Endometrial microvascular endothelial cells (primary cell): ENCODE data around the gene INCENP. TPM values are rescaled to one million over a fixed set of nuclear protein-coding genes. Genes with fewer than 3 reads are reported as not detected.

Experiments used
- in situ Hi-C: cut with HindIII; loops from 2 replicates; pipeline ENCODE4 v1.10.0; 2017; ENCODE audit warnings: low sequenced_read_pairs, low pct_unique_long_range_greater_than_20kb; ENCODE audit errors: inconsistent ontology term
- total RNA-seq: library from RNA; depleted of rRNA; stranded (reverse); fragments of >200 nt; gene quantifications from one replicate; pipeline ENCODE4 v1.2.3, GENCODE V29; 2015; ENCODE audit errors: inconsistent ontology term

The INCENP gene
- total RNA-seq, 1 donor from 2014 or later, result 50.7 TPM

DNA sequence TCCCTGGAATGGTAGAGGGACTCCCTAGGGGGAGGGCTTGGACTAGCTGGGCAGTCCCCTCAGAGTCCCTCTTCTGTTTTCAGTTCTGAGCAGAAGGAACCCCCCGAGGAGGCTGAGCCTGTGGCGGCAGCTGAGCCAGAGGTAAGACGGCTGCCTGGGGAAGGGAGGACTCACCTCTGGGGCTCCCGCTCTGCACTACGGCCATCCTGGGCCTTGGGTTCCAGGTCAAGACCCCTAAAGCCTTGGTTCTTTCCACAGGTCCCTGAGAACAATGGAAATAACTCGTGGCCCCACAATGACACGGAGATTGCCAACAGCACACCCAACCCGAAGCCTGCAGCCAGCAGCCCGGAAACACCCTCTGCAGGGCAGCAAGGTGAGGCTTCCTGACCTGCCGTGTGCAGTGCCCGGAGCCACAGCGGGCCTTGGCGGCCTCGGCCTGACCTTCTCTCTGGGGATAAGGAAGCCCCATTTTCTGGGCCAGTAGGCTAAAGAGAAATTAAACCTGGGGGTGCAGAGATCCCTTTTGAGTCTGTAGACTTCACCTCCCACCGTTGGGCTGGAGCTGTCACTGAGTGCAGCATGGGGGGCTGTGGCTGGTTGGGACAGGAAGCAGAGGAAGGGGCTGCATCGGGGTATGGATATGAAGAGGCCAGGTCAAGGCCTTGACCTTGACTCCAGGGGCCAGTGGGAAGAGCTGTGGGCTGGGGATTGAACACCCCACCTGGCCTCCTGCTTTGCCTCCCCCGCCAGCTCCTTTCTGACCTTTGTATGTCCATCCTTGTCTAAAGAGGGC, 15.0 kb downstream of the INCENP start:
- in situ Hi-C loops, result no loop called here

DNA sequence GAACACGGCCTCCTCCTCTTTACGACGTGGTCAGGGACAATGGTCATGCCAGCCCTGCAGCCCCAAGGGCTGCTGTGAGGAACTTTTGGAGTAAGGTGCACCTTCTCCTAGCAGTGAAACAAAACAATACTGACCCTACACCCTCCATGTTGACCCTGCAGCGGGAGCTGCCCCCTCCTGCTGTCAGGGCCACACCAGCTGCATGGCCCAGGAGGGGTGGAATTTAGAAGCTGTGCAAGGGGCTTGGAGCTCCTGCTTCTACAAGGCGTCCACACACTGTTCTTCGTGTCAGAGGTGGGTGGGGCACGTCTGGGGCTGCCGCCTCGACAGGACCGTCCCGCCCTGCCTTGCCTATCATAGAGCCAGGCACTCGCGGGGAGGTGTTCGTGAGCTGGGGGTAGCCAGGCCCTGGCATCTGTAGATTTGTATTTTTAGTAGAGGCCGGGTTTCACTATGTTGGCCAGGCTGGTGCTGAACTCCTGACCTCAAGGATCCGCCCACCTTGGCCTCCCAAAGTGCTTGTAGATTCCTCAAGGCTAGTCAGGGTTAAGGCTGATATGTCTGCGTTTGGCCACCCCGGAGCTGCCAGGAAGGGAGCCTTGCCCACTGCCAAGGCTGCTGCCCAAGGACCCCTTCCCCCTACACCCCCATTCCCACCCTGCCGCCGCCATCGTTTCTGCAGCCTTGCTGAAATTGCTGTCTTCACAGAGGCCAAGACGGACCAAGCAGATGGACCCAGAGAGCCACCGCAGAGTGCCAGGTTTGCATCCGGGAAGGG, 15.9 kb downstream of the INCENP start:
- in situ Hi-C loops, result no loop called here

- in situ Hi-C loops, result no loop called here
Measured at GRCh38 chr11:62140304-62141110, 16.7 kb downstream of the INCENP start.

GRCh38 chr11:62141111-62142042, 17.6 kb downstream of the INCENP start:
- in situ Hi-C loops, result no loop called here

DNA sequence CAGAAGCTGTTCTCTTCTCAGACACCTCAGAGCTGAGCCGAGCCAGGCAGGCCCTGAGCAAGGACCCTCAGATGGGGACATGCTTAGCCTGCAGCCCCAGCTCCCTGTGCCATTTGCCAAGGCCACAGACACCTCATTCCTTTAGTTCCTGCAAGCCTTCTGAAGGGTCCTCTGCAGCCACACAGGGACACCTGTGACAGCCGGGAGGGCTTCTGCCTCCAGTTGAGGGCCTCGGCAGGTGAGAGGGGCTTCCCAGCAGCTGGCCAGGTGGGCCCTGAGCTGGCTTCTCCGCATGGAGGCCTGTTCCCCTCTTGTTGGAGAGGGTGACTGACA, 18.2 kb downstream of the INCENP start:
- in situ Hi-C loops, result no loop called here

- in situ Hi-C loops, result no loop called here
Measured at GRCh38 chr11:62142921-62143320, 19.1 kb downstream of the INCENP start.

GRCh38 chr11:62143727-62144126, 19.9 kb downstream of the INCENP start:
- in situ Hi-C loops, result no loop called here

DNA sequence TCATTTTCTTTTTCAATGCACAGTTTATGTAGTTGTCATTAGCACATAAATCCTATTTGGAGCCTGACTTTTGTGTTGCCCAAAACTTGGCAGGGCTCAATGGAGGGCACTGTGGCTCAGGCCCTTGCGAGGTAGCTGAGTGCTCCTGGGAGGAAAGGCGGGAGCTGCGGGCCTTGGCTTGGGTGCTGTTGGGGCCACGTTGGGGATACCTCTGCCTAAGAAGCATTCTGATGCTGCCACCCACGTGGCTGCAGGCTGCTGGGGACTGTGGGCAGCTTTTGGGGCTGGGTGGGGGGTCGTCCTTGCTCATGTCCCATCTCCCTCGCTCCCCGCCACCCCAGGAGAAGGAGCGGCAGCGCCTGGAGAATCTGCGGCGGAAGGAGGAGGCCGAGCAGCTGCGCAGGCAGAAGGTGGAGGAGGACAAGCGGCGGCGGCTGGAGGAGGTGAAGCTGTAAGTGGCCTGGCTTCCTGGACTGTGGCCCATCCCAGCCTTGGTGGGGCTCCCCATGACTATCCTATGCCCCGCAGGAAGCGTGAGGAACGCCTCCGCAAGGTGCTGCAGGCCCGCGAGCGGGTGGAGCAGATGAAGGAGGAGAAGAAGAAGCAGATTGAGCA, 20.9 kb downstream of the INCENP start:
- in situ Hi-C loops, result no loop called here

GRCh38 chr11:62145261-62145871, 21.6 kb downstream of the INCENP start:
- in situ Hi-C loops, result no loop called here

GRCh38 chr11:62146476-62147200, 22.8 kb downstream of the INCENP start:
- in situ Hi-C loops, result no loop called here

DNA sequence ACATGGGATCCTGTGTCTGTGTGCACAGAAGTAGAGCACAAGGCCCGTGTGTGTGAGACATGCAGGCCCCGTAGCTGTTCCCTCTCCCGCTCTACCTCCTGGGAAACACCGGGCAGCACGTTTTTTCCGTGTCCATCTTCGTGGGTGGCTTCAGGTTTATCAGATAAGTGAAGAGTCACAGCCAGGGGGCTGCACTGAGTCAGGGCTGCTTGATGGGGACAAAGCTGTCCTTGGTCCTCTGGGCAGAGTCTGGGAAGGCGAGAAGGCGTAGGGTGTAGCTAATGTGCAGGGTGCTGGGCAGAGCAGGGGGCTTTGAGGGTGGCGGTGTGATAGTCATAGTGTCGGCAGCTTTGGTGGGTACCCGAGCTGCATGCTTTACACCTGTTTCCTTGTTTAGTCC, 23.7 kb downstream of the INCENP start:
- in situ Hi-C loops, result no loop called here

GRCh38 chr11:62148271-62148980, 24.6 kb downstream of the INCENP start:
- in situ Hi-C loops, result no loop called here

DNA sequence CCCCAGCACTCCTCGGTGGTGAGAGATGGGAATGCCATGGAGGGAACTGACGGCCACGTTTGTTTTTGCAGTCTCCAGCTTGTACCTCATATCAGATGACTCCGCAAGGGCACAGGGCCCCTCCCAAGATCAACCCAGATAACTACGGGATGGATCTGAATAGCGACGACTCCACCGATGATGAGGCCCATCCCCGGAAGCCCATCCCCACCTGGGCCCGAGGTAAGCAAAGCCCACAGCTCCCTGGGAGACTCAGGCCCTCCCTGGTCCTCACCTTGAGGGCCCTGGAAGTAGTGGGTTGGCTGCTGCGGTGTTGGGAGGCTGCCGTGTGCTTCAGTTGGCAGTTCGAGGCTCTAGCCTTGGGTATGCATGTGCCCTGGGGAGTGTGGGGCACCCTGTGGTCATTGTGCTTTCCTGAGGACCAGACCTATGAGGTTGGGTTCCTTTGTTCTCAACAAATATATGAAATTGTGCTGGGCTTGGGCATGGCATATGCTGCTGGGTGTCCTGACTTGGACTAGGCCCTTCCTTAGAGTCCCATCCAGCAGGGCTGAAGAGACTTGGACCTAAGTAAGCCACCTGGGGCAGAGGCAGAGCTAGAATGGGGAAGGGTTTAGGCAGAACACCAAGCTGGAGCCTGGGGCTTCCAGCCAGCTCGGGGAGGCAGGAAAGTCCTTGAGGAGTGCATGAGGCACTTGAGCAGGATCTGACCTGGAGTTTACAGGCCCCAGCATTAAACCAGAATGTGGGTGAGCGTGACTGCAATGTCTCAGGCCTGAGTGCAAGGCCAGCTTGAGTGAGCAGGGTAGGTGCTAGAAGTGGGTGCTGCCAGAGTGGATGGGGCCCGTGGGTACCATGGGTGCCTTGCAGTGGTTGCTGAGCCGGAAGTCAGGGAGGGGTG, 26.4 kb downstream of the INCENP start:
- in situ Hi-C loops, result no loop called here

GRCh38 chr11:62150887-62151736, 27.3 kb downstream of the INCENP start:
- in situ Hi-C loops, result no loop called here

DNA sequence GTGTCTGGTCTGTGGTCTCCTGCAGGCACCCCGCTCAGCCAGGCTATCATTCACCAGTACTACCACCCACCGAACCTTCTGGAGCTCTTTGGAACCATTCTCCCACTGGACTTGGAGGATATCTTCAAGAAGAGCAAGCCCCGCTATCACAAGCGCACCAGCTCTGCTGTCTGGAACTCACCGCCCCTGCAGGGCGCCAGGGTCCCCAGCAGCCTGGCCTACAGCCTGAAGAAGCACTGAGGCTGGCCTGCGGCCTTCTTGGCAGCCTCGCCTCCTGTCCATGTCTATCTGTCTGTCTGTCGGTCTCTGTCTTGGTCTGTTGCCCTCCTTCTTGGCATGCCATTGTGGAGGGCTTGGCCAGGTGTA, 27.9 kb downstream of the INCENP start:
- in situ Hi-C loops, result no loop called here
